HUES48 (cell line): ENCODE measurements around the gene ELL2.
"Not testable (repeated sequence)": the region's sequence is repeated elsewhere in the genome, so short reads cannot be mapped to it uniquely, and the experiment has no call there.

Source experiments
- H3K27ac ChIP-seq: one replicate; pipeline ENCODE4 v1.7.0; 2013; ENCODE audit warnings: low read depth, low read length, inconsistent platforms
- H3K27me3 ChIP-seq: 2 replicates; pipeline ENCODE4 v1.6.1; 2013; ENCODE audit warnings: mild to moderate bottlenecking, low read length; ENCODE audit not compliant: control insufficient read depth, insufficient read depth
- H3K36me3 ChIP-seq: 2 replicates; pipeline ENCODE4 v1.6.1; 2013; ENCODE audit warnings: low read length; ENCODE audit not compliant: control insufficient read depth, insufficient read depth
- H3K4me1 ChIP-seq: 2 replicates; pipeline ENCODE4 v1.6.1; 2013; ENCODE audit warnings: mild to moderate bottlenecking, low read length; ENCODE audit not compliant: control insufficient read depth, insufficient read depth
- H3K4me3 ChIP-seq: 2 replicates; pipeline ENCODE4 v1.5.1; 2013; ENCODE audit warnings: mild to moderate bottlenecking, low read depth, low read length
- H3K9ac ChIP-seq: 2 replicates; pipeline ENCODE4 v1.6.1; 2013; ENCODE audit warnings: mild to moderate bottlenecking, low read depth, low read length, moderate library complexity
- H3K9me3 ChIP-seq: 2 replicates; pipeline ENCODE4 v1.6.1; 2013; ENCODE audit warnings: low read length; ENCODE audit not compliant: control insufficient read depth, insufficient read depth

The ELL2 gene

DNA sequence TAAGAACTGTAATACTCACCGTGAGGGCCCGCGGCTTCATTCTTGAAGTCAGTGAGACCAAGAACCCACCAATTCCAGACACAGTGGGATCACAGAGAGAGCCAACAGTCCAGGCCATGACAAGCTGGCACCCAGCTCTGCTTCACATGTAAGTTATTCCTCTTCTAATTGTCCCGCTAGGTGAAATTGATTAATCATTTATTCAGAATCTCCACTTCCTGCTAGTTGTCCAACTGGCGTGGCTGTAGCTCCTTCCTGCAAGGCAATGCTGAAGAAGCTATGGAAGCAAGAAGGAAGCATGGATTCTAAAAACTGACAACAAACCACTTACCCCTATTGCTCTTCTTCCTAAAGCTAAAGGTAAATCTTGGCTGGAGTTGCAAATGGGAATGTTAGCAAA is 109.1 kb downstream of the ELL2 start:
- no peak overlapping the region for H3K4me3 ChIP-seq
- no peak overlapping the region for H3K9ac ChIP-seq
- H3K27me3 ChIP-seq, result no peaks in the 10 kb centered on the region
- no peaks in the 10 kb centered on the region for H3K4me1 ChIP-seq
- H3K9me3 ChIP-seq, result no peaks in the 10 kb centered on the region
- H3K27ac ChIP-seq, result no peak overlapping the region
- H3K36me3 ChIP-seq, result no peaks in the 10 kb centered on the region

DNA sequence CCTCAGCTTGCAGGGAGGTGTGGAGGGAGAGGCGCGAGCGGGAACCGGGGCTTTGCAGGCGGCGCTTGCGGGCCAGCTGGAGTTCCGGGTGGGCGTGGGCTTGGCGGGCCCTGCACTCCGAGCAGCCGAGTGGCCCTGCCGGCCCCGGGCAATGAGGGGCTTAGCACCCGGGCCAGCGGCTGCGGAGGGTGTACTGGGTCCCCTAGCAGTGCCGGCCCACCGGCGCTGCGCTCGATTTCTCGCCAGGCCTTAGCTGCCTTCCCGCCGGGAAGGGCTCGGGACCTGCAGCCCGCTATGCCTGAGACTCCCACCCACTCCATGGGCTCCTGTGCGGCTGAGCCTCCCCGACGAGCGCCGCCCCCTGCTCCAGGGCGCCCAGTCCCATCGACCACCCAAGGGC is 110.5 kb downstream of the ELL2 start:
- not testable (repeated sequence) for H3K4me1 ChIP-seq, H3K27me3 ChIP-seq, H3K9ac ChIP-seq, H3K9me3 ChIP-seq, H3K4me3 ChIP-seq, H3K36me3 ChIP-seq, H3K27ac ChIP-seq

DNA sequence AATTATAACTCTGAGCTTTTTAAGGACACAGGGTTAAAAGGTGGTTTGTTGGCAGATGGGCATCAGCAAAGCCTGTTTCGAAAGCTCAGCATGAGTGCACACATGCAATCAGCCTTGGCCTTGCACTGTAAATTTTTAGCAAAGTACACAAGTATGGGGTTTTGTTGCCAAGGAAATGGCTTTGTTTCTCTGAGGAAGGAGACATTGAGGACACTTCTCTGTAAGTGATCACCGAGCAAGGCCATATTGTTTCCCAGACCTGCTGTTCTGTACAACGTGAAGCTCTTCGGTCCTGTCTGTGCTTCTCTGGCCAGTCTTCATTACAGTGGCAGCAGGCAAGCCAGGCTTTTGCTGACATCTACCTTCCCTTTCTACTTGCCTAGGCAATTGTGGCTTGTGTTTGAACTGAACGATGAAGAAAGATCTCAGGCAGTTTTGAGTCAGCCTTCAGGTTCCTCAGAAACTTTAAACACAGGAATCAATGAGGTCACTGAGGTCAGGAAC is 111.2 kb downstream of the ELL2 start:
- no peak overlapping the region for H3K4me3 ChIP-seq
- H3K9me3 ChIP-seq, result no peaks in the 10 kb centered on the region
- H3K9ac ChIP-seq, result no peak overlapping the region
- no peak overlapping the region for H3K27ac ChIP-seq
- no peaks in the 10 kb centered on the region for H3K27me3 ChIP-seq
- H3K36me3 ChIP-seq, result no peaks in the 10 kb centered on the region
- H3K4me1 ChIP-seq, result no peaks in the 10 kb centered on the region

DNA sequence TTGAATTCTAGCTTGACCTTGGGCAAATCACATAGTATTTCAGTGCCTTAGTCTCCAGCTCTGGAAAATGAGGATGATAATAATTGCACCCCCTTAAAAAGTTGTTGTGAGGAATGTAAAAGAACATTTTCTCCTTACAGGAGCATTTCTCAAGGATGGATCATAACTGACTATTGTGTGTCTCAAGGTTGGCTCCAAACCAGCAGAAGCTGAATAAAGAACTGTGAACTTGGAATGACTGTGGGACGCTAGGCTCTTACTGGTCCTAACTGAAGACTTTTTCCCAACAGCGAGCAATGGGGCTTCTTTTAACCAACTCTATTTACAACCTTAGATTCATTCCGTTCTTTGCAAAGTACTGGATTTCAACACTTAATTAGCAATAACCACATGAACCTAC is 113.0 kb downstream of the ELL2 start:
- Histone ChIP-seq H3K9me3 (no peaks in the 10 kb centered on the region), H3K36me3 (no peaks in the 10 kb centered on the region), H3K27me3 (no peaks in the 10 kb centered on the region), H3K4me1 (no peaks in the 10 kb centered on the region), H3K27ac (no peak overlapping the region), H3K9ac (no peak overlapping the region), H3K4me3 (no peak overlapping the region)

DNA sequence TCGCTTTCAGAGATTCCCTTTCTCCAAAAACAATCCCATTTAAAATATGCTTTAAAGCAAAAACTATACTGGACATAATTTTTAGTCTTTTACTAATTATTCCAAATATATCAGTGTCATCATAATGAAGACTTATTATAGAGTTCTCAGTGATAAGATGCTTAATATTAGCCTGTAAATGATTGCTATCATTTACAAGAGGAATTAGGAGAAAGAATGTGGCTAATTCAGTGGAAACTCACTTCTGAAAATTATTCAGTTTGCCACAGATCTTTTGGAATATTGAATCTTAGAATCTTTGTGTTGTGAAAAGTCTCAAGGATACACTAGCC is 114.4 kb downstream of the ELL2 start:
- no peak overlapping the region for H3K9ac ChIP-seq
- H3K4me1 ChIP-seq, result no peaks in the 10 kb centered on the region
- H3K27ac ChIP-seq, result no peak overlapping the region
- H3K4me3 ChIP-seq, result no peak overlapping the region
- H3K27me3 ChIP-seq, result no peaks in the 10 kb centered on the region
- H3K36me3 ChIP-seq, result no peaks in the 10 kb centered on the region
- H3K9me3 ChIP-seq, result no peaks in the 10 kb centered on the region

DNA sequence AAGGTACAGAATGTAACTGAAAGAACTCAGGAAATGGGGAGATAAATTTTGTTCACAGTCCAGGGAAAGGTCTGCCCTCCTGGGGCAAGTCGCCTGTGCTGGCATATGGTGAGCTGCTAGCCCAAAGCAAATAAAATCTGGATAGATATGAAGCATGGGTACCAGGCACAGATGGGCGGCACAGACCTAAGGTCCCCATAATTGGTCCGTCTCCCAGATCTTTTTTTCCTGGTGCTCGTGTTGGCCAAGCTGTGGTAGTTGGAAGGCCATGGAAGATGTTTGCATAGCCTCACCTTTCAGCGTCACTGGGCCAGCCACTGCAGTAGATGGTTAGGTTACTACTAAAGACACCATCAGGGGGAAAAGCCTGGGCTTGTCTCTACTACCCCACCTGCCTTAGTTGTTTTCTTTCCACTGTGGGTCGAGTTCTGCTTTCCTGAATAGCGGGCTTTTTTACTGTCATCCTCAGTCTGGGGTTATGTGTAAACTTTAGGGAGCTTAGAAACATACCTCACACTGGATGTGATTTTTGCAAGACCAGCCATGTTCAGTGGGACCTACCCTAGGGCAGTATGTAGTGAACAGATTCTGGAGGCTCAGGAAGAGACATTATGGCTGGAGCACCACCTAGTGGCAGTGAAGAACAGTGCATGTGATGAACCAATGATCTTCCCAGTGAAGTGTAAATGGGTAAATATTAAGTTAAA is 114.9 kb downstream of the ELL2 start:
- Histone ChIP-seq H3K36me3 (no peaks in the 10 kb centered on the region), H3K4me3 (no peak overlapping the region), H3K4me1 (no peaks in the 10 kb centered on the region), H3K27ac (no peak overlapping the region), H3K9me3 (no peaks in the 10 kb centered on the region), H3K27me3 (no peaks in the 10 kb centered on the region), H3K9ac (no peak overlapping the region)

DNA sequence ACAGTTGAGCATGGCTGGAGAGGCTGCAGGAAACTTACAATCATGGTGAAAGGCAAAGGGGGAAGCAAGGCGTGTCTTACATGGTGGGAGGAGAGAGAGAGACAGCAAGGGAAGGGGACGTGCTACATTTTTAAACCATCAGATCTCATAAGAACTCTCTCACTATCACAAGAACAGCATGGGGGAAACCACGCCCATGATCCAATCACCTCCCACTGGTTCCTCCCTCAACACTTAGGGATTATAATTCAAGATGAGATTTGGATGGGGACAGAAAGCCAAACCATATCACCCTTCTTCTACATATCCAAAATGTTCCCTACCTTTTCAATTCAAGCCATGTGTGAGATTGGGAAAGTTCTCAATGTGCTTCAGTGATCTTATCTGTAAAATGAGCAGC is 116.3 kb downstream of the ELL2 start:
- H3K4me3 ChIP-seq, result no peak overlapping the region
- no peak overlapping the region for H3K27ac ChIP-seq
- H3K4me1 ChIP-seq, result no peaks in the 10 kb centered on the region
- no peaks in the 10 kb centered on the region for H3K27me3 ChIP-seq
- H3K9me3 ChIP-seq, result no peaks in the 10 kb centered on the region
- H3K36me3 ChIP-seq, result no peaks in the 10 kb centered on the region
- no peak overlapping the region for H3K9ac ChIP-seq

DNA sequence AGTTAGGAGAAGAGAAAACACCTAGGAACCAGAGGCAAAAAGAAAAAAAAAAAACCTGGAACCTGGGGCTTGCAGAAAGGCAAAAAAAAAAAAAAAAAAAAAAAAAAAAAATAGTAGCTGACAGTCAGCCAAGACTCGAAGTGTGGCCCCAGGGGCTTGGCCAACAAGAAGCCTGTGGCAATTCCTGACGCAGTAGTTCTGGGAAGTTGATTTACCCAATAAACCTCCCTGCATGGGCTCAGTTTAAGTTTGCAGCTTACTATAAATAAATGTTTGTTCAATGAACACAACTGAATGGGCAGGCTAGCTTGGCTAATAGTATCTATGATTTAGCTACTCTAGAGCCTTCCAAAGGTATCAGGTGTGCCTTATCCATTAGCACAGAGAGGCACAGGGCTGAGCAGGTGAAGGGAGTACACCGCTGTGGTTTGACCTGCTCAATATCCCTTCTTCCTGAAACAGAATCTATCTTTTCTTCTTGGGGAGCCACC is 117.9 kb downstream of the ELL2 start:
- H3K27me3 ChIP-seq, result no peaks in the 10 kb centered on the region
- H3K27ac ChIP-seq, result no peak overlapping the region
- H3K36me3 ChIP-seq, result no peaks in the 10 kb centered on the region
- H3K4me1 ChIP-seq, result no peaks in the 10 kb centered on the region
- H3K9ac ChIP-seq, result no peak overlapping the region
- H3K4me3 ChIP-seq, result no peak overlapping the region
- H3K9me3 ChIP-seq, result no peaks in the 10 kb centered on the region

DNA sequence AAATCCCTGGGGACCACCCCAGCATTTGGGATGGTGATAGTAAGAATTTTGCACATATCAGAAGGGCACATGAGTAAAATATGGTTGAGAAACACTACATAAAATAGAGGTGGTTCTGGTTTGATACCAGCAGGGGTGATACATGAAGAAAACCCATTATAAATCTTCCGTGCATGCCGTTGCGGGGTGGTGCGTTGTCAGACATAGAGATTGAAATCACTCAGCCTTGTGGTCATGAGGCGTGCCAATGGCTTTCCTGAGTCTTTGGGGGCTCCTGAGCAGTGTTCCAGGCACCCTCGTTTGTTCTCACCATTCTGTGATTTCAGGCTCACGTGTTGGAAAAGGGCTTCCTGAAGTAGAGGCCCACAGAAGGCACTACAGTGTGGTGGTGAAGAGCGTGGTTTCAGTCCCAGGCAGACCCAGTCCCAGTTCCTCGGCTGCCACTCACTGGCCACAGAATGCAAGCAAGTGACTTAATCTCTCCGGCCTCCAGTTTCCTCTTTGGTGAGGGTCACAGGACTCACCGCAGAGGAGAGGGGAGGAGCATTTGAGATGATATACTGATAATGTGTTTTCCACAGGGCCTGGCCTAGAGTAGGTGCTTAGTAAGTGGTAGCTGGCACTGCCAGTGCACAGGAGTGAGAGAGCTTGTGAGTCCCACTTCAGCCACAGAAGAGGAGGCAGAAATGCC is 118.7 kb downstream of the ELL2 start:
- H3K9me3 ChIP-seq, result no peaks in the 10 kb centered on the region
- H3K9ac ChIP-seq, result no peak overlapping the region
- H3K36me3 ChIP-seq, result no peaks in the 10 kb centered on the region
- H3K27ac ChIP-seq, result no peak overlapping the region
- no peak overlapping the region for H3K4me3 ChIP-seq
- no peaks in the 10 kb centered on the region for H3K4me1 ChIP-seq
- no peaks in the 10 kb centered on the region for H3K27me3 ChIP-seq

DNA sequence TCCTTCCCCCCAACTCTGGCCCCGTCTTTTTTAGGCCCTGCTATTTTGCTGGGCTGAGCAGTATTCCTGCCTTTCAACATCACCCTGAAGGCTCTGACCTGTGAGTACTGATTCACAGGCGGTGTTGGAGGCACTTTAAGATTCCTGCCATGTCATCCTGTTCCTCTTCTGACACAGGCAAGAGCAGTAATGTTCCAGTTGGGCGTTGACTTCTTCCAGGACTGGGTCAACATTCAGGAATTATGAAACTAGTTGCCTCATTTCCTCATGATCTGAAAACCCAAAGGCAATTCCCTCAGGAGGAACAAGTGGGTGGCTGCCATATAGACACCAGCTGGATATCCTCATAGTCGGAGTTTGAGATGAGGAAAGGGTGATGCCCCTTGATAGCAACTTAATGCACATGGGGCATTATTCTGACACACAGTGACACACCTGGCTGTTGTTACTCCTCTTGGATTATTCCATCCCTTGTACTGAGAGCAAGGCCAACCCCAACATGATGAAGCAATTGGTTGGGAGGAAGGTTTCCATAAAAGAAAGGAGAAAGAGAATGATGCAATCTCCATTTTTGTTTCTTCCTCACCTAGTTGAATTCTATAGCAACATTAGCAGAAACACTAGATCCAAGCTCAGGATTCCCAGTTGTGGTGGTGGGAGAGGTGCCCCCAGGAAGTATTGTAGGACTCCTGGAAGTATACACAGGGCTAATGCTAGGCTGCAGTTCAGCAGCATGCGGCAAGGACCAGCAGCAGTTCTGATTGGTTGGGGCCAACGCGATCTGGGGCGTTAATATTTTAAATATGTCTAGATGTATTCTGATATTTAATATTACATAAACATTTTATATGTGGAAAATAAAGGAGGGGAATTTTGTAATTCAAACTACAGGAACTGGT is 119.5 kb downstream of the ELL2 start:
- H3K27ac ChIP-seq, result no peak overlapping the region
- H3K9ac ChIP-seq, result no peak overlapping the region
- H3K9me3 ChIP-seq, result no peaks in the 10 kb centered on the region
- H3K4me1 ChIP-seq, result no peaks in the 10 kb centered on the region
- no peaks in the 10 kb centered on the region for H3K36me3 ChIP-seq
- no peaks in the 10 kb centered on the region for H3K27me3 ChIP-seq
- no peak overlapping the region for H3K4me3 ChIP-seq
